H1 (cell line): ENCODE results near the gene PALM. TPM values are rescaled to one million over a fixed set of nuclear protein-coding genes. Genes with fewer than 3 reads are reported as not detected.

Source experiments
- CHD7 ChIP-seq: fragments of 300-600 bp; sonication (generic); IDR thresholded peaks from 2 replicates; pipeline ENCODE4 v1.7.1; 2012; ENCODE audit warnings: low read length, moderate library complexity, mild to moderate bottlenecking, inconsistent platforms; ENCODE audit not compliant: insufficient replicate concordance
- polyA plus RNA-seq, 7 experiments: library from polyadenylated mRNA; depleted of rRNA in 3 of 7; stranded (reverse) in 5 of 7; unstranded in 2 of 7; fragments of >200 nt in 5 of 7; fragments of 200-250 nt in 2 of 7; gene quantifications; 1 replicate in 5 of 7; 2 replicates in 1 of 7; 4 replicates in 1 of 7; pipeline versions ENCODE4 v1.2.1 to v1.2.3, GENCODE V29; 2011 to 2013; ENCODE audit warnings: missing spikeins in 2 of 7, mixed read lengths in 2 of 7
- total RNA-seq: library from RNA; stranded (reverse); fragmentation: NEBNext Ultra II Directional; extraction: Animal tissue kit (Norgen Biotek cat#: 25700); gene quantifications from 2 replicates; pipeline ENCODE4 v1.2.1, GENCODE V29; 2021

The PALM gene
- total and polyA plus RNA-seq, 2 of the 8 experiments (the other 6 are each of a cell fraction or from before 2014, with no cell fraction given) = 5.7 to 16.5 TPM

- TF ChIP-seq CHD7 = no peak
Observed at GRCh38 chr19:763181-763580, 54.4 kb downstream of the PALM start (continued).
